ENCODE measurements around the gene ZNF804B.

- no peak for TF ChIP-seq POLR2AphosphoS5 (IDR thresholded peaks at IDR 0.05)
- TF ChIP-seq CTCF (IDR thresholded peaks at IDR 0.05): no peak
- TF ChIP-seq POLR2A (IDR thresholded peaks at IDR 0.05): no peak
Measured at GRCh38 chr7:89133819-89134218, 374.3 kb downstream of the ZNF804B start.
